ENCODE measurements around the gene ALOX5.
"Not testable (repeated sequence)": the region's sequence is repeated elsewhere in the genome, so short reads cannot be mapped to it uniquely, and the experiment has no call there.

ALOX5 gene

GRCh38 chr10:45375101-45375500, 1.1 kb downstream of the ALOX5 start:
- DNase-seq = no peak

- no peak for DNase-seq
Observed at GRCh38 chr10:45375716-45376231, 1.8 kb downstream of the ALOX5 start.

GRCh38 chr10:45376371-45376801, 2.4 kb downstream of the ALOX5 start:
- DNase-seq = no peak

GRCh38 chr10:45377321-45377720, 3.3 kb downstream of the ALOX5 start:
- DNase-seq = no peak

GRCh38 chr10:45377858-45378257, 3.8 kb downstream of the ALOX5 start:
- no peak for DNase-seq

- DNase-seq = no peak
Observed at GRCh38 chr10:45378914-45379726, 5.1 kb downstream of the ALOX5 start.

- DNase-seq = no peak
Observed at GRCh38 chr10:45379891-45380540, 6.0 kb downstream of the ALOX5 start.

GRCh38 chr10:45380903-45381620, 7.0 kb downstream of the ALOX5 start:
- DNase-seq = no peak

- no peak for DNase-seq
Observed at GRCh38 chr10:45382591-45382990, 8.6 kb downstream of the ALOX5 start.

GRCh38 chr10:45383682-45384330, 9.8 kb downstream of the ALOX5 start:
- no peak for DNase-seq

- DNase-seq = no peak
Observed at GRCh38 chr10:45386657-45387056, 12.6 kb downstream of the ALOX5 start.

GRCh38 chr10:45387096-45387893, 13.3 kb downstream of the ALOX5 start:
- DNase-seq = no peak

GRCh38 chr10:45389671-45390070, 15.7 kb downstream of the ALOX5 start:
- DNase-seq = not testable (repeated sequence)

GRCh38 chr10:45391636-45392035, 17.6 kb downstream of the ALOX5 start:
- not testable (repeated sequence) for DNase-seq

- DNase-seq = no peak
Observed at GRCh38 chr10:45395554-45395953, 21.5 kb downstream of the ALOX5 start.

- DNase-seq = no peak
Observed at GRCh38 chr10:45398595-45398994, 24.6 kb downstream of the ALOX5 start.

- no peak for DNase-seq
Observed at GRCh38 chr10:45399113-45399512, 25.1 kb downstream of the ALOX5 start.

GRCh38 chr10:45403151-45403550, 29.1 kb downstream of the ALOX5 start:
- DNase-seq = no peak

- DNase-seq = no peak
Observed at GRCh38 chr10:45404087-45404769, 30.2 kb downstream of the ALOX5 start.

- no peak for DNase-seq
Observed at GRCh38 chr10:45404770-45405120, 30.7 kb downstream of the ALOX5 start.

- DNase-seq = no peak
Observed at GRCh38 chr10:45407542-45407941, 33.5 kb downstream of the ALOX5 start.
